DMS53 treated with DMSO at 0.1 percent for 48 hours (cell line): ENCODE measurements around the gene DNA2.

ENCODE experiments used
- DNase-seq: peaks from one replicate; lab custom pipeline; 2025; ENCODE audit not compliant: unreplicated experiment; lab: John Stamatoyannopoulos, UW

DNA2 gene

DNA sequence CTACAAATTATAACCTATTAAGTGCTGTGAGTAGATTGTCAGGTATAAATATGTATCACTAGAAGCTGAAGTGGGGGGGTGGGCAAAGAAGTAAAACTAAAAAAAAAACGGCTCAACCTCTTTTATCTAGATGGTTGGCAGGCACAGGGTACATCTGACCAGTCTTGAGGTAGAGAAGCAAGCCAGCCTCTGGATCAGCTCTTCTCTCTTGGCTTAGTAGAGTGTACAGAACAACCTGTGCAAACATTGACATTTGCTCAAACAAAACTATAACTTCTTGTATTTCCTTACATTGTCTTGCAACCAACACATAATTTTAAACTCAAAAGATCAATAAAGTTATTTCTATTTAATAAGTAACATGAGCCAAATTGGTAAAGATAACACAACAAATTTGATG, 25.6 kb downstream of the DNA2 start:
- no peak for DNase-seq

DNA sequence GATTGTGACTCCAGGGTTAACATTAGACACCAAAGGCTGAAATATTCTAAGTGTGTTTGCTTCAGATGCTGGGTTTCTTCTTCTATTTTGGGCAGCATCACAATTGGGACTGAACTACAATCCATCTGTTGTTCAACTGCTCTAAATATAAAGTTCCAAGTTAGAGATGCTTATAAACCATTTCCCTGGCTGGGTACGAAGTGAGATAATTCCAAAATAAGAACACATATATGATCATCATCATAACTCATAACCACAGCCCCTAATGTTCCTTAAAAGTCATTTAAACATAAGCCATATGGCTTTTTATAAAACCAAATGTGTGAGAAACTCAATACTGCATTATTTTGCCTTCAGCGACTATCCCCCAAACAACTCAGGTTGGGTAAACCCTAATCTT, 28.8 kb downstream of the DNA2 start:
- DNase-seq = no peak

DNA sequence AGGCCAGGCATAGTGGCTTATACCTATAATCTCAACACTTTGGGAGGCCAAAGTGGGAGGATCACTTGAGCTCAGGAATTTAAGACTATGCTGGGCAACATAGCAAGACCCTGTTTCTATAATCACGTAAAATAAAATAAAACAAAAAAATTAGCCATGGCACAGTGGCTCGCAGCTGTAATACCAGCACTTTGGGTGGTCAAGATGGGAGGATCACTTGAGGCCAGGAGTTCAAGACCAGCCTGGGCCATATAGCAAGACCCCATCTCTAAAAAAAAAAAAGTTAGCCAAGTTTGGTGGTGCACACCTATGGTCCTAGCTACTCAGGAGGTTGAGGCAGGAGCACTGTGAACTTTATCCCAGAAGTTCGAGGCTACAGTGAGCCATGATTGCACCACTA, 30.9 kb downstream of the DNA2 start:
- DNase-seq = no peak

DNA sequence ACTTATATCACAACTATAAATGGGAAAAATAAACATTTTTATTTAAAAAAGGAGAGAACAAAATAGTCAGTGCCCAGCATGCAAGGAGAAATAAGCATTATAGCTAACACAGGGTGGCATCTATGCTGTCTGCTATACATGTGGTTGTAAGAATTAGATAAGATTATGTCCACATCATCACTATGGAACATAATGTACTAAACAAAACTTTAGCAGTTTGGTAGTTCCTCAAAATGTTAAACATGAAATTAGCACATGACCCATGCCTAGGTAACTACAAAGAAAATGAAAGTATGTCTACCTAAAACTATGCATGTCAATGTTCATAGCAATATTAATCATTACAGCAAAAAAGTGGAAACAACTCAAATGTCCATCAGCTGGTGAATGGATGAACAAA, 36.0 kb downstream of the DNA2 start:
- DNase-seq = no peak

DNA sequence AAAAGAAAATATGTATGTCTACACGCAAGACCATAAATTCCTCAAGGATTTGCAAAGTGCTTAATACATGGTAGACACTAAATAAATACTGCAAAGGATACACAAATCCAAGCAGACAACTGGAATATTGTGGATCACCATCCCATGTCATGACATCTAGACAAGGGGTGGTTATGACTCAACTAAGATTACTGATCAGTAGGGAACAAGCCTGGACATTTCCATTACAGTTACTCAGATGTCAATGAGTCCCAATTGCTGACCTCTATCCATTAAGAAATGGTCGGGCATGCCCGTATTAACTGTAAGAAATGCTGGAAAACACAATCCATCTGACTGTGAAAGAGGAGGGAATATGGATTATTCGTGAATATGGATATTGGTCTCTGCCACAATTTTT, 37.1 kb downstream of the DNA2 start:
- DNase-seq = no peak

DNA sequence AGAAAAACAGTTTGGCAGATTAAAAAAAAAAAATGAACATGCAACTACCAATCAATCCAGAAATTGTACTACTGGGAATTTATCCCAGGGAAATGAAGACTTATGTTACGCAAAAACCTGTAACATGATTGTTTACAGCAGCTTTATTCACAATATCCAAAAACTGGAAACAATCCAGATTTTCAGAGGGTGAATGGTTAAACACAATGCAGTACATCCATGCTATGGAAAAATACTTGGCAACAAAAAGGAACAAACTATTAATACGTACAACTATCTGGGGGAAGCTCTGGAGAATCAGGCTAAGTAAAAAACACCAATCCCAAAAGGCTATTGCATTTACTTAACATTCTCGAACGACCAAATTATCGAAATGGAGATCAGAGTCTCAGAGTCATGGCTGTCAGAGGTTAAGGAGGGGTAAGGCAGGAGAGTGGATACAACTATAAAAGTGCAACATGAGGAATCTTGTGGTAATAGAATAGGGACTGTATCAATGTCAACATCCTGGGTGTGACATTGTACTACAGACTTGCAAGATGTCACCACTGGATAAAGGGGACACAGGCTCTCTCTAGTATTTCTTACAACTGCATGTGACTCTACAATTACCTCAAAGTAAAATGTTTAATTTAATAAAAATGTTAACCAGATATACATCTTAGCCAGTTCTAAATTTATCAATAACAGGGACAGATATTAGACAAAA, 43.2 kb downstream of the DNA2 start:
- no peak for DNase-seq

DNA sequence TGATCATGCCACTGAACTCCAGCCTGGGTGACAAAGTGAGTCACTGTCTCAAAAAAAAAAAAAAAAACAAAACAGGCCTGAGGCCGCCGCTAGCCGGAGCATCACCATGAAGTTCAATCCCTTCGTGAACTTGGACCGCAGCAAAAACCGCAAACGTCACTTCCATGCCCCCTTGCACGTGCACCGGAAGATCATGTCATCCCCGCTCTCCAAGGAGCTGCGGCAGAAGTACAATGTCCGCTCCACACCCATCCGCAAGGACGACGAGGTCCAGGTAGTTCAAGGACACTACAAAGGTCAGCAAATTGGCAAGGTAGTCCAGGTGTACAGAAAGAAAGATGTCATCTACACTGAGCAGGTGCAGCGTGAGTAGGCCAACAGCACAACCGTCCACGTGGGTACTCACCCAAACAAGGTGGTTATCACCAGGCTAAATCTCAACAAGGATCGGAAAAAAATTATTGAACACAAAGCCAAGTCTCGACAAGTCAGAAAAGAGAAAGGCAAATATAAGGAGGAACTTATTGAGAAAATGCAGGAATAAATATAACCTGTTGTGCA, 47.2 kb downstream of the DNA2 start:
- DNase-seq = no peak

DNA sequence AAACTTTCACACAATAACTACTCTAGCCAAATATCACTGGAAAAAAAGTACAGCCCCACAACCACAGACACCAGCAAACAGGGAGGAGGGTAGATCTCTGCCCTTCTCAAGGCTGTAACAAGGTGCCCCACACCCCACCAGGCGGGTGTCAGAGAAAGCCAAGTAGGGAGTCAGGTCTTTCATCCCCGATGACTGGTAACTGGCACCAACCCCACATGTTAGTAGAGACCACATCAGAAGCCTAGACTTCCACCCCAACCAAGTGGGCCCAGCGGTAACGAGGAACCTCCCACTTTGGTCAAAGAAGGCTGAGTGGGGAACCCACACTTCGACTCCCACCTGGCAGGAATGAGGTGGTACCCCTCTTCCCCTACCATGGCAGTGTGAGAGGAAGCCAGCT, 48.3 kb downstream of the DNA2 start:
- DNase-seq = no peak

DNA sequence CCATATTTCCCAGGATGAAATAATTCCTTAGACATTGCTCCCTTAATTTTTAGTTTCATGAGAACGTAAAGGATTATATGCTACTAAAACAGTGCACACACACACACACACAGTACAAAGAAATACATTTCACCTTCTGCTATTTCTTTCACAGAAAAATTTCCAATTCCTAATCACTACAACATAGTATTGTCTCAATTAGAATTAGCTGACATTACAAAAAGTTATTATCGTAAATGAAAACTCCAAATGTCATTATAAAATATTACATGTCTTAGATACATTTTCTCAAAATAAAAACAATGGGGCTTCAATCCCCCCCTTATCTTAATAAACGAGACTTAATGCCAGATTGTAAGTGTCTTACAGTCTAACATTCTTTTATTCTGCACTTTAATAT, 52.4 kb downstream of the DNA2 start:
- no peak for DNase-seq

DNA sequence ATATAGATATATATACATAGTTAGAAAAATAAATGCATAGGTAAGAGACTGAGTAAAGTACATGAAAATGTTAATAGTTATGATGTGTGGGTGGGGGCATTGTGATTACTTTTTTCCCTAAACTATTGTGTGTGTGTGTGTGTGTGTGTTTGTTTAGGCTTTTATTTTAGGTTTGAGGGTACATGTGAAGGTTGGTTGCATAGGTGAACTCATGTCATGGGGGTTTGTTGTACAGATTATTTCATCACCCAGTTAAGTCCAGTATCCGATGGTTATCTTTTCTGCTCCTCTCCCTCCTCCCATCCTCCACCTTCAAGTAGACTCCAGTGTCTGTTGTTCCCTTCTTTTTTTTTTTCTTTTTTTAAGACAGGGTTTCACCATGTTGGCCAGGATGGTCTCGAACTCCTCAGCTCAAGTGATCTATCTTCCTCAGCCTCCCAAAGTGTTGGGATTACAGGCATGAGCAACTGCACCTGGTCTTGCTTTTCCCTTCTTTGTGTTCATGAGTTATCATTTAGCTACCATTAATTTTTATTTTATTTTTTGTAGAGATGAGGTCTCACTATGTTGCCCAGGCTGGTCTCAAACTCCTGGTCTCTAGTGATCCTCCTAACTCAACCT, 62.8 kb downstream of the DNA2 start:
- DNase-seq = no peak

DNA sequence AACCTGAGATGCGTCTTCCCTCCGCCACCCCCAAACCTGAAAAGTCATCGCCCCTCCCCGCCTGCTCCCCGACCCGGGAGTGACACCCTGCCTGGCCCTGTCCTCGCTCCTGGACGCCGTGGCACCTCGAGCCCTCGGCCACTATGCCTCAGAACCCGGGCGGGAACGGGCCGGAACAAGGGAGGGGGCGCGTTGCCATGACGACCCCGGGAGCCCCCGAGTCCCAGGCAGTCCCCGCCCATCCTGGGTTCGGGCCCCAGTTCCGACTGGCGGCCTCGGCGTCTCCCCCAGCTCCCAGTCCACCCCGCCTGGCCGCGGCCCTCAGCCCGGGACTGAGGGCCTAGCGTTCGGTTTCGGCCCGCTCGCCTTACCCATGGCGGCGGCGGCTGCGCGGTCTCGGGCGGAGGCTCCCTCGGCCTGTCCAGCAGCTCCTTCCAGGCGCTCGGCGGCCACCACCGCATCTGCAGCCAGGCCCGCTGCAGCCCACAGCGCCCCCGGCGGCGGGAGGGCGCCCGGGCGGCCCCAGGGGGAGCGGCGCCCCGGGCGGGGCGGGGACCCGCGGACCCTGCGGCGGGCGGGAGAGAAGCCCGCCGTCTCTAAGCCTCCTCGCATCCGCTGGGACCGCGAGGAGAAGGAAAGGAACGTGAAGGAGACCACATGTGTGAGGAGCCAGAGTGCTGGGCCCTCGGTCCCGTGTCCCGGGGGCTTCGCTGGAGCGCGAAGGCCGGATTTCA, 64.8 kb downstream of the DNA2 start, which contains the start of gene RUFY2:
TSS of gene RUFY2 (minus strand) at position 463 of the 734 bp plus-strand sequence. CDS start at position 375, 88 bp downstream.
- DNase-seq = peak; percentile 59

DNA sequence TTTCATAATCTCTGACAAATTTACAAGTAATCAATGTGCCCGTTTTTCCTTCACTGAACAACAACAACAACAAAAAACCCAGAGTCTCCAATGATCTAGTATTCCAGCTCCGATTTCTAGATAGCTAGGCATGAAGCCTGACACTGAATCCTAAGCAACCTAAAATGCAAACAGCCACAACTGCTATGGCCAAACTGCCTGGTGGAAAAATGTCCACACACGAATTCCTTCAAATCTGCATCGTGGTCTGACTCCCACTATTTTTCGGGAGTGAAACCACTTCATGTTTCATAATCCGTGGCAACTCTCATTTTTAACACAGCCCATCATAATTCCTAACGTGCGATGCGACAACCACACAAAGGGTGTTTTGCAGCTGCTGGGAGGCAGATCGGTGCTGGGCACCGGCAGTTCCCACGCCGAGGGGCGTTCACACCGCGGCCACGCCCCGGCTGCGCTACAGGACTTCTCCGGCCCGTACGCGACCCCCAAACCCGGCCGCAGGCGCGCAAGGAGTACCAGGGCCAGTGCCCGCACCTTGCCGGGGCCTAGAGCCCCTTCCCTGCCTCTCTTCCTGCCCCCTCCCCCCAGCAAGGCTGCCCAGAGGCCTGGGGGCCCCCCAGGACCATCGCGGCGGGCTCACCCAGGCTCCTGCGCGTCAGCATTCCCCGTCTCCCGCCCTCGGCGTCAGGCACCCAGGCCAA, 65.5 kb downstream of the DNA2 start:
- DNase-seq = no peak

DNA sequence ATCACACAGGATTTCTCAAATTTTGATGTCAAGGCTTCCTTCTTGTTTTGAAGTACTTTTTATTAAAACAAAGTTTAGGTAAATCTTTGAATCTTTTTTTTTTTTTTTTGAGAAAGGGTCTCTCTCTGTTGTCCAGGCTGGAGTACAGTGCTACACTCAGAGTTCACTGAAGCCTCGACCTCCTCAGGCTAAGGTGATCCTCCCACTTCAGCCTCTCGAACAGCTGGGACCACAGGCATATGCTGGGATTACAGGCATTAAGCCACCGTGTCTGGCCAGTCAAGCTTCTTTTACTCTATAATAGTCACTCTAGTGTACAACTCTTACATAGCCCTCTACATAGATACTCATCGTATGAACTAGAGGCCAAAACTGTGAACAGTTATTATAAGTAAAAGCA, 68.1 kb downstream of the DNA2 start:
- DNase-seq = no peak

DNA sequence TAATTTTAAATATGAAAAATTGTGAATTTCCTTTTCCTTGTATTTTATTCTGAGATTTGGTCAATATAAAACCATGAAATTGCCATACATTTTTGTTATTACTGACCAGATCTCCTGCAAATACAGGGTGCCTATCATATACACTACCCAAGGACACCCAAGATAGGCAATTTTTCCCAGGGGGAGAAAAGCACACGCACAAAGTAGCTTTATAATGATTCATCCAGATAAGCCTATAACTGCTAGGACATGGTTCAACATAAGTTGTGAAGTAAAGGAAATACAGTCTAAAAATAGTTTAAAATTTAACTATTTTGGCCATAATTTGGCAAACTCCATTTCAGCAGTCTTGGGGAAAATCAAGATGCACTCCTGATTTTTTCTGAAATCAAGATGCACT, 69.5 kb downstream of the DNA2 start:
- no peak for DNase-seq

DNA sequence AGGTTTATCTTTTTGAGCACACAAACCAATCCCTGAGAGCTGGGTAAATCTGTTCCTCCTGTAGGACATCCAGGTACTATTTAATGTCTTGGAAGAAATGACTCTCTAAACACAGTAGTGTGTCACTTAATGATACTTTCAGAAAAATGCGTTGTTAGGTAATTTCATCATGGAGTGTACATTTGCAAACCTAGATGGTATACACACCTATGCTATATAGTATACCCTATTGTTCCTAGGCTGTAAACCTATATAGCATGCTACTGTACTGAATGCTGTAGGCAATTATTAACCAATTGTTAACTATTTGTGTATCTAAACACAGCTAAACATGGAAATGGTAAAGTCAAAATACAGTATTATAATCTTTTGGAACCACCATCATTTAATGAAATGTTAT, 74.8 kb downstream of the DNA2 start:
- DNase-seq = no peak

DNA sequence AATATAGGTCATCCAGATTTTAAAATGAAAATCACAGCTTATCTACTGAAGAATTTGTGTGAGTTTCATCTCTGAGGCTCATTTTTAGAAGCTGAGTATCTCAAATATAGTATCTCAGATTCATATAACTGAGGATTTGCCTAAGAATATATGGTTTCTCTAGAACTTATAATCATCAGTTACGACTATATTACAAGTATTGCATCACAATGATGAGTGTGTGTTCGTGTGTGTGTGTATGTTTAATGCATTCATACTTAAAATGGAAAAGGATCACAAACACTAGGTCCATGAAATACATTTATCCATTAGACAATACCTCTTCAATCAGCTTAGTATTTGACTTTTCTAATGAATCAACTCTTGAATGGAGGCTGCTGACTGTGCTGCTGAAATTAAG, 86.0 kb downstream of the DNA2 start:
- DNase-seq = no peak

DNA sequence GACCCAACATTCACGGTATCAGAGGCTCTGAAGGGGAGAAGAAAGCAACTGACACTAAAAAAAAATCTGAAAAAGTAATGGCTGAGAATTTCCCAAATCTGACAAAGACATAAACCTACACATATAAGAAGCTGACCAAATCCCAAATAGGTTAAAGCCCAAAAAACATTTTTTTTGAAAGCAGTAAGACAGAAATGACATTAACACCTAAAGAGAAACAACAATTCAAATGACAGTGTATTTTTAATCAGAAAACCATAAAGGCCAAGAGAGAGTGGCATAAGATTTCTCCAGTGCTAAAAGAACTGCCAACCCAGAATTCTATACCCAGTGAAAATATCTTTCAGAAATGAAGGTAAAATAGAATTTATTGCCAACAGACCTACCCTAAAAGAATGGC, 100.2 kb downstream of the DNA2 start:
- DNase-seq = no peak

DNA sequence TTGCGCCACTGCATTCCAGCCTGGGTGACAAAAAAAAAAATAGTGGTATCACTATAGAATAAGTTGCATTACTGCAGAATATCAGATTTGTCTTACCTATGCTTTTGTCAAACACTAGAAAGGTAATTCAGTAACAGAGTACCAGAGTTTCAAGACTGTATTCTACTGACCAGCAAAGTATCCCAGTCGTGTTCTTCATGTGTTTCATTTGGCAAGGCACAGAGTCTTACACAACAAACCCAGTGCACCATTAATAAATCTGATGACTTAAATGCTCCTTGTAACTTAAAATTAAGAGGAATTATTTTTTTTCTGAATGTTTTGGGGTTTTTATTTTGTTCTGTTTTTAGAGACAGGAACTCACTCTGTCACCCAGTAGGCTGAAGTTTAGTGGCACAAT, 104.7 kb downstream of the DNA2 start:
- DNase-seq = no peak

DNA sequence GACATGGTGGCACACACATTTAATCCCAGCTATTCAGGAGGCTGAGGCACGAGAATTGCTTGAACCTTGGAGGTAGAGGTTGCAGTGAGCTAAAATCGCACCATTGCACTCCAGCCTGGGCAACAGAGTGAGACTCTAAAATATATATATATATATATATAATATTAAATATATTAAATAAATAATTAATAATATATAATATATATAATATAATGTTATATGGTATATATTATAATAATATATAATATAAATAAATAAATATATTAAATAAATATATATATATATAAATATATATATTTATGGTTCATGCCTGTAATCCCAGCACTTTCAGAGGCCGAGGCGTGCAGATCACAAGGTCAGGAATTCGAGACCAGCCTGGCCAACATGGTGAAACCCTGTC, 105.2 kb downstream of the DNA2 start:
- no peak for DNase-seq

DNA sequence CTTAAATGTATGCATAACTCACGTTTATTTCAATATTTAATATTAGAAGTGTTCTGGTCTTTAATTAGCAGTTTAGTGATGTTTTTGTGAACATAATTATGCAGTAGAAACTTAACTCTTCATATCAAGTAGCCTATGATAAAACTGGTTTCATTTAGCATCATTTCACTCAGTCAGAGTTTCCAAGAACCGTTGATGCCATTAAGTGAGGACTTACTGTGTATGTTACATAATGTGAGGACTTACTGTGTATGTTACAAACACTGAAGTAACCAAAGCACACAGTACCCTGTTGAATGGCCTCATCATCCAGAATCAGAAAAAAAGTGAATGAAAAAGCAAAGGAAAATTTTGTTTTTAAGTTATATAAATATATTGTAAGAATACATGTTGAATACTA, 106.2 kb downstream of the DNA2 start:
- DNase-seq = no peak

DNA sequence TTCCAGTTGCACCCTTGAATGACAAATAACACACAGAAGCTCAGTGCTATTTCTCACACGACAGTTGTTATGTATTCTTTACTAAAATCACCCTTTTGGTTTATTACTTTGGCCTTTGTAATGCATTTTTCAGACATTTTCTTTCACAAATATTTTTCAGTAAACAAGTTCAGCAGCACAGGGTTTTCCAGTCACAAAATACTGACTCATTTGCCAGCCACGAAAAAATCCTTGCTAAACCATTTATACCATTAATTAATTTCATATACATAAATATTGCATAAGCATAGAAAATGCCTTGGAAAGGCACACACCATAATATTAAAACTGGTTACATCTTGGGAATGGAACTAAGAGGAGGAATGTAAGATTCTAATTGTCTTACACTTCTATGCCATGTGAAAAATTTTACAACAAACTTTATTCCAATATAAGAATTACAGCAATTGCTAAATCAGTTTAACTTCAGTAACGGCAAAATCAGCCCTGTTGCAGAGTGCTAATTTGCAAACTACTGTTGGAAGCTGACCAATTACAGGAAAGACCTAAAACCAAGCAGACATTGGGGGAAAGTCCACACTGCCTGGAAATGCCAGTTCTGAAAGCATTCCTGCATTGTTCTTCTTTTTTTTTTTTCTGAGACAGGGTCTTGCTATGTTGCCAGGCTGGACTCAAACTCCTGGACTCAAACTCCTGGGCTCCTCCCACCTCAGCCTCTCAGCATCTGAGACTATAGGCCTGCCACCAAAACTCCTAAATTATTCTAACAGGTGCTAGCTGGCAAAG, 107.5 kb downstream of the DNA2 start:
- DNase-seq = no peak
